ENCODE data around the gene DSCAM. TPM values are rescaled to one million over a fixed set of nuclear protein-coding genes. Genes with fewer than 3 reads are reported as not detected.

Gene DSCAM, protein sequence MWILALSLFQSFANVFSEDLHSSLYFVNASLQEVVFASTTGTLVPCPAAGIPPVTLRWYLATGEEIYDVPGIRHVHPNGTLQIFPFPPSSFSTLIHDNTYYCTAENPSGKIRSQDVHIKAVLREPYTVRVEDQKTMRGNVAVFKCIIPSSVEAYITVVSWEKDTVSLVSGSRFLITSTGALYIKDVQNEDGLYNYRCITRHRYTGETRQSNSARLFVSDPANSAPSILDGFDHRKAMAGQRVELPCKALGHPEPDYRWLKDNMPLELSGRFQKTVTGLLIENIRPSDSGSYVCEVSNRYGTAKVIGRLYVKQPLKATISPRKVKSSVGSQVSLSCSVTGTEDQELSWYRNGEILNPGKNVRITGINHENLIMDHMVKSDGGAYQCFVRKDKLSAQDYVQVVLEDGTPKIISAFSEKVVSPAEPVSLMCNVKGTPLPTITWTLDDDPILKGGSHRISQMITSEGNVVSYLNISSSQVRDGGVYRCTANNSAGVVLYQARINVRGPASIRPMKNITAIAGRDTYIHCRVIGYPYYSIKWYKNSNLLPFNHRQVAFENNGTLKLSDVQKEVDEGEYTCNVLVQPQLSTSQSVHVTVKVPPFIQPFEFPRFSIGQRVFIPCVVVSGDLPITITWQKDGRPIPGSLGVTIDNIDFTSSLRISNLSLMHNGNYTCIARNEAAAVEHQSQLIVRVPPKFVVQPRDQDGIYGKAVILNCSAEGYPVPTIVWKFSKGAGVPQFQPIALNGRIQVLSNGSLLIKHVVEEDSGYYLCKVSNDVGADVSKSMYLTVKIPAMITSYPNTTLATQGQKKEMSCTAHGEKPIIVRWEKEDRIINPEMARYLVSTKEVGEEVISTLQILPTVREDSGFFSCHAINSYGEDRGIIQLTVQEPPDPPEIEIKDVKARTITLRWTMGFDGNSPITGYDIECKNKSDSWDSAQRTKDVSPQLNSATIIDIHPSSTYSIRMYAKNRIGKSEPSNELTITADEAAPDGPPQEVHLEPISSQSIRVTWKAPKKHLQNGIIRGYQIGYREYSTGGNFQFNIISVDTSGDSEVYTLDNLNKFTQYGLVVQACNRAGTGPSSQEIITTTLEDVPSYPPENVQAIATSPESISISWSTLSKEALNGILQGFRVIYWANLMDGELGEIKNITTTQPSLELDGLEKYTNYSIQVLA (N-terminal part only)
- polyA plus RNA-seq (2012; ENCODE audit: insufficient read length, low read depth), result not detected

- no peak for TF ChIP-seq SIN3A (IDR thresholded peaks at IDR 0.05; ENCODE audit: borderline replicate concordance, insufficient read depth, low read length)
- no peak for TF ChIP-seq FOXP2 (optimal IDR thresholded peaks at IDR 0.05; ENCODE audit: borderline replicate concordance, extremely low read depth, extremely low read length, insufficient read depth)
- TF ChIP-seq TAF1 (IDR thresholded peaks at IDR 0.05; ENCODE audit: borderline replicate concordance, insufficient read depth, low read length), result no peak
- no peak for TF ChIP-seq POLR2AphosphoS5 (IDR thresholded peaks at IDR 0.05; ENCODE audit: low read depth, low read length)
- TF ChIP-seq, protein P1, sequence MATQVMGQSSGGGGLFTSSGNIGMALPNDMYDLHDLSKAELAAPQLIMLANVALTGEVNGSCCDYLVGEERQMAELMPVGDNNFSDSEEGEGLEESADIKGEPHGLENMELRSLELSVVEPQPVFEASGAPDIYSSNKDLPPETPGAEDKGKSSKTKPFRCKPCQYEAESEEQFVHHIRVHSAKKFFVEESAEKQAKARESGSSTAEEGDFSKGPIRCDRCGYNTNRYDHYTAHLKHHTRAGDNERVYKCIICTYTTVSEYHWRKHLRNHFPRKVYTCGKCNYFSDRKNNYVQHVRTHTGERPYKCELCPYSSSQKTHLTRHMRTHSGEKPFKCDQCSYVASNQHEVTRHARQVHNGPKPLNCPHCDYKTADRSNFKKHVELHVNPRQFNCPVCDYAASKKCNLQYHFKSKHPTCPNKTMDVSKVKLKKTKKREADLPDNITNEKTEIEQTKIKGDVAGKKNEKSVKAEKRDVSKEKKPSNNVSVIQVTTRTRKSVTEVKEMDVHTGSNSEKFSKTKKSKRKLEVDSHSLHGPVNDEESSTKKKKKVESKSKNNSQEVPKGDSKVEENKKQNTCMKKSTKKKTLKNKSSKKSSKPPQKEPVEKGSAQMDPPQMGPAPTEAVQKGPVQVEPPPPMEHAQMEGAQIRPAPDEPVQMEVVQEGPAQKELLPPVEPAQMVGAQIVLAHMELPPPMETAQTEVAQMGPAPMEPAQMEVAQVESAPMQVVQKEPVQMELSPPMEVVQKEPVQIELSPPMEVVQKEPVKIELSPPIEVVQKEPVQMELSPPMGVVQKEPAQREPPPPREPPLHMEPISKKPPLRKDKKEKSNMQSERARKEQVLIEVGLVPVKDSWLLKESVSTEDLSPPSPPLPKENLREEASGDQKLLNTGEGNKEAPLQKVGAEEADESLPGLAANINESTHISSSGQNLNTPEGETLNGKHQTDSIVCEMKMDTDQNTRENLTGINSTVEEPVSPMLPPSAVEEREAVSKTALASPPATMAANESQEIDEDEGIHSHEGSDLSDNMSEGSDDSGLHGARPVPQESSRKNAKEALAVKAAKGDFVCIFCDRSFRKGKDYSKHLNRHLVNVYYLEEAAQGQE (IDR thresholded peaks at IDR 0.05; ENCODE audit: insufficient read depth in 1 of 2, low read depth in 2 of 2, low read length in 2 of 2), result no peak
Measured at GRCh38 chr21:40846587-40847411, at the start of gene DSCAM. DSCAM (minus strand) TSS chr21:40847158; CDS start chr21:40846661, 497 bp downstream.

- TF ChIP-seq POLR2AphosphoS5 (IDR thresholded peaks at IDR 0.05; ENCODE audit: low read depth, low read length) (no peak), TAF1 (IDR thresholded peaks at IDR 0.05; ENCODE audit: borderline replicate concordance, insufficient read depth, low read length) (no peak), FOXP2 (optimal IDR thresholded peaks at IDR 0.05; ENCODE audit: borderline replicate concordance, extremely low read depth, extremely low read length, insufficient read depth) (no peak), SIN3A (IDR thresholded peaks at IDR 0.05; ENCODE audit: borderline replicate concordance, insufficient read depth, low read length) (no peak)
- TF ChIP-seq, protein P1 (IDR thresholded peaks at IDR 0.05; ENCODE audit: insufficient read depth in 1 of 2, low read depth in 2 of 2, low read length in 2 of 2), result no peak
Measured at GRCh38 chr21:40886931-40887330, 40.0 kb upstream of the DSCAM start.

DNA sequence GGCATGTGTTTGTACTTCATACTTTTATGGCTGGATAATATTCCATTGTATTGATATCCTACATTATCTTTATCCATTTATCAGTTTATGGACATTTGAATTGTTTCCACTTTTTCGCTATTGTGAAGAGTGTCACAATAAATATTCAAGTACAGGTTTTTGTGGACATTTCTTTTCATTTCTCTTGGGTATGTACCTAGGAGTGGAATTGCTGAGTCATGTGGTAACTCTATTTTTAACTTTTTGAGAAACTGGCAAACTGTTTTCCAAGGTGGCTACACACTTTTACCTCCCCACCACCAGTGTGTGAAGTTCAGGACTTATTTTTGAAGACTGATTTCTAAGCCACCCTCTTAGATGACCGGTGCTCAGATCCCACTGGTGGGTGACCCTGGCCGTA is 39.0 kb upstream of the DSCAM start:
- TF ChIP-seq TAF1 (IDR thresholded peaks at IDR 0.05; ENCODE audit: borderline replicate concordance, insufficient read depth, low read length), result no peak
- TF ChIP-seq, protein P1 (IDR thresholded peaks at IDR 0.05; ENCODE audit: insufficient read depth in 1 of 2, low read depth in 2 of 2, low read length in 2 of 2), result no peak
- TF ChIP-seq SIN3A (IDR thresholded peaks at IDR 0.05; ENCODE audit: borderline replicate concordance, insufficient read depth, low read length), result no peak
- TF ChIP-seq FOXP2 (optimal IDR thresholded peaks at IDR 0.05; ENCODE audit: borderline replicate concordance, extremely low read depth, extremely low read length, insufficient read depth), result no peak
- no peak for TF ChIP-seq POLR2AphosphoS5 (IDR thresholded peaks at IDR 0.05; ENCODE audit: low read depth, low read length)

DNA sequence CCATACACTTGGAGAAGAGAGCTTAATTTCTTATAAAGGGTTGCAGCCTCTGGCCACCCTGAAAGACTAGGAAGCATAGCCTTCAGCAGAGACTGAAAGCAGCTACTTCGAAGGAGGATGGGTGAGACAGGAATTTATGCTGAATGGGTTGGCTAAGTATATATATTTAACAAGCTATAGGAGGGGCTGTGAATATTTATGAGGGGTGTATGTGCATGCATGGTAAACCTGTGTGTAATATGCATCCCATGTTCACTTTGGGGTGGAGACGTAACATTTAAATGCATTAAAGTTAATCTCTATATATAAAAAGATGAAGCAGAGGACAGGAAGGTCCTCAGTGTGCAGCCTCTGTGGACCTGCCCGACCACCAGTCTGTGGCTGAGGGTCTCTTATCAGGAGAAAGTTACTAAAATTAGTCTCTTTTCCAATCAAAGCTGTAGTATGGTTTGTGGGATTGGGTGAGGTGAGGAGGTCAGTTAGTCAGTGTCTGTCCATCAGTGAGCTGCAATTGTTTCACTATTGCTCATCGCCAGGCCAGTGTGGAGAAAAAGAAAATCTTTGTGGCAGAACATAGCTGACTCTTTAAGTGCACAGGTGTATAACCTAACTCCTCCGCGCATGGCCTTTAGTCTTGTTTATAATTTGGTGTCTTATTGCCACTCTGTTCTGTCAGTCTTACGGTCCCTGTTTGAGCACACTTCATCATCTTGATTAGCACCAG is 35.4 kb upstream of the DSCAM start:
- TF ChIP-seq SIN3A (IDR thresholded peaks at IDR 0.05; ENCODE audit: borderline replicate concordance, insufficient read depth, low read length) (no peak), POLR2AphosphoS5 (IDR thresholded peaks at IDR 0.05; ENCODE audit: low read depth, low read length) (no peak), FOXP2 (optimal IDR thresholded peaks at IDR 0.05; ENCODE audit: borderline replicate concordance, extremely low read depth, extremely low read length, insufficient read depth) (no peak), TAF1 (IDR thresholded peaks at IDR 0.05; ENCODE audit: borderline replicate concordance, insufficient read depth, low read length) (no peak)
- TF ChIP-seq, protein P1 (IDR thresholded peaks at IDR 0.05; ENCODE audit: insufficient read depth in 1 of 2, low read depth in 2 of 2, low read length in 2 of 2), result no peak

All from PFSK-1 (cell line).